Purkinje cell (primary cell): ENCODE data around the gene TRIM13. TPM values are rescaled to one million over a fixed set of nuclear protein-coding genes. Genes with fewer than 3 reads are reported as not detected.

ENCODE experiments used
- polyA plus RNA-seq: library from polyadenylated mRNA; unstranded; fragments of >200 nt; fragmentation: Nextera tagmentation; gene quantifications from 2 replicates; pipeline ENCODE4 v1.2.1, GENCODE V29; 2014

The TRIM13 gene, protein sequence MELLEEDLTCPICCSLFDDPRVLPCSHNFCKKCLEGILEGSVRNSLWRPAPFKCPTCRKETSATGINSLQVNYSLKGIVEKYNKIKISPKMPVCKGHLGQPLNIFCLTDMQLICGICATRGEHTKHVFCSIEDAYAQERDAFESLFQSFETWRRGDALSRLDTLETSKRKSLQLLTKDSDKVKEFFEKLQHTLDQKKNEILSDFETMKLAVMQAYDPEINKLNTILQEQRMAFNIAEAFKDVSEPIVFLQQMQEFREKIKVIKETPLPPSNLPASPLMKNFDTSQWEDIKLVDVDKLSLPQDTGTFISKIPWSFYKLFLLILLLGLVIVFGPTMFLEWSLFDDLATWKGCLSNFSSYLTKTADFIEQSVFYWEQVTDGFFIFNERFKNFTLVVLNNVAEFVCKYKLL
- 21.8 and 22.5 TPM in 2 replicates for polyA plus RNA-seq

DNA sequence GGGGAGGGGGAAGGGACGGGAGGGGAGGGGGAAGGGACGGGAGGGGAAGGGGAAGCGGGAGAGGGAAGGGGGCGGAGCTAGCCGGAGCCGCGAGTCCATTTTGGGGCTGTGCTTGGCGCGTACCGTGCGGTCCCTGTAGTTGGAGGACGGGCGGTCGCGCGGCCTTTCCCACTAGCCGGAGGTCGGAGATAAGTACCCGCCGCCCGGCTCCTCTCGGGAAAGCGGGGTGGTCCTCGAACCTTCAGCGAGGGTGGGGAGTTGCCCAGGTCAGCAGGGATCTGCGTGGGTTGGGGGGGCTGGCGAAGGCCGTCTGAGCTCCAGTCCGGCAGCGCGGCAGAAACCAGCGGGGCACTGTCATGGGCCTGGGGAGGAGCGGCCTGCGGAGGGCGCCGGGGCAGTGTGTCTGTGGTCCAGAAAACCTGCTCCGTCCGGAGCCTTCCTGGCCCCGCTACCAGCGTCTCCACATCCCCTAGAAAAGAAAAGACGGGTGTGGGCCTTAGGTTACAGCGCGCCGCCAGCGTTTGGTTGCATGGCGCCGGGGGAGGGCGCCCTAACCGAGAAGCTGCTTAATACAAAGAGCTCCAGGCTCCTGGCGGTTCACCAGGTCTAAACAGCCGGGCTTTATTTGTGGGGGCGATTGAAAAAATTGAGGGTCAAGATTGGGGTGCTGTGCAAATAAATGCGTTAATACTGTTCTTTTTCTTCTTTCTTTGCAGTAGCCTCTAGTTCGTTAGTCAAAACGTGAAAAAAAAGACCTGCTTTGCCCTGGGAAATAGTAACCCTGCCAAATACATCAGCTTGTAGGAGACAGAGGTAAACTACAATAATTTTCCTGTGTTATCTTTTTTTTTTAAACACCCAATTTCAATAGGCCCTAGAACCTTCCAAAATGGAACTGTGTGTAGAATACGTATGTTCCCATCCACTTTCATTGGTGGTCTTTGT is at the start of gene TRIM13:
Gene TRIM13 (plus strand): TSS at position 92 of the 945 bp plus-strand sequence. CDS start 14,899 bp downstream, outside the sequence.

DNA sequence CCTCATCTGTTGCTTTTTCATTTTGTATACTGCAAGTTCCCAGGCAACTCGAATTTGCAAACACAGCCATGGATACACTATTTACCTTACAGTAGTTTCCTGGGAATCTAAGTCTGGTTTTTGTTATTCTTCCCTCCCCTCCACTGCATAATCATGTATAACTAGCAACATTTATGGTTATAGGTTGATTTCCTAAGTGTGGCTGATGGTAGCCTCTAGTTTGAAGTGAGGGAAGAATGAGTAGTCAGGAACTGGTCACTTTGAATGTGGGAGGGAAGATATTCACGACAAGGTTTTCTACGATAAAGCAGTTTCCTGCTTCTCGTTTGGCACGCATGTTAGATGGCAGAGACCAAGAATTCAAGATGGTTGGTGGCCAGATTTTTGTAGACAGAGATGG is 18.4 kb downstream of the TRIM13 start, which contains the start of gene KCNRG:
Gene KCNRG (plus strand): TSS at position 187 of the 400 bp plus-strand sequence. CDS start 50 bp downstream, at position 237.

Other genes starting within 250 kb of the TRIM13 start
- 23.6 and 27.4 TPM in 2 replicates for gene KPNA3, start 204.4 kb upstream of the TRIM13 start, polyA plus RNA-seq
- 35.1 and 37.1 TPM in 2 replicates for gene SPRYD7, start 60.7 kb upstream of the TRIM13 start, polyA plus RNA-seq
- gene KCNRG, start 18.4 kb downstream of the TRIM13 start, polyA plus RNA-seq = 0.24 TPM in 1 of 2 replicates, not detected in the other